ENCODE measurements around the gene FGF1. TPM values are rescaled to one million over a fixed set of nuclear protein-coding genes. Genes with fewer than 3 reads are reported as not detected.

Gene FGF1
- total and polyA plus RNA-seq, 2 of the 4 experiments (the other 2 are of a cell fraction): 7.6 to 7.7 TPM

DNA sequence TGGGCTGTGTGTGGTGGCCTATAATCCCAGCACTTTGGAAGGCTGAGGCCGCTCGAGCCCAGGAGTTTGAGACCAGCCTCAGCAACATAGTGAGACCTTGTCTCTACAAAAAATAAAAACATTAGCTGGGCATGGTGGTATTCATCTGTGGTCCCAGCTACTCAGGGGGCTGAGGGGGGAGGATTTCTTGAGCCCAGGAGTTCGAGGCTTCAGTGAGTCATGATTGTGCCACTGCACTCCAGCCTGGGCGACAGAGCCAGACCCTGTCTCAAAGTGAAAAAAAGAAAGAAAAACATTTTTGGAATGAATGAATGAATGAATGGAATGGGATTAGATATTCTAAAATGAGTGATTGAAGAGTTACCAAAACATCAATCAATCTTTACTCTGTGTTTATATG lies 85.8 kb downstream of the FGF1 start:
- Histone ChIP-seq H3K4me1 (ENCODE audit: control insufficient read depth, insufficient read depth, low read length) (peaks cover 15% of the 10 kb centered on the region), H3K14ac (replicated peaks; ENCODE audit: low read depth, low read length) (no peak overlapping the region; the same call in 1 of the 2 replicates), H2BK120ac (ENCODE audit: low read depth, low read length) (peak overlapping the region; percentile 45; the same call in 1 of the 2 replicates), H3K9me1 (ENCODE audit: insufficient read depth, low read length) (peaks cover 19% of the 10 kb centered on the region), H4K5ac (ENCODE audit: low read depth, low read length) (no peak overlapping the region), H2BK5ac (ENCODE audit: low read depth, low read length, poor library complexity, severe bottlenecking) (peak overlapping the region; percentile 77), H3K27ac (ENCODE audit: insufficient read depth, low read length) (no peak overlapping the region), H3K4me2 (ENCODE audit: low read depth, low read length) (no peak overlapping the region), H3K27me3 (ENCODE audit: control insufficient read depth, insufficient read depth, low read length) (no peaks in the 10 kb centered on the region), H2AK9ac (replicated peaks; ENCODE audit: low read depth, low read length, poor library complexity) (no peak overlapping the region), H3K18ac (ENCODE audit: low read depth, low read length) (peak overlapping the region; percentile 33; the same call in 1 of the 2 replicates), H3K9me3 (ENCODE audit: control insufficient read depth, insufficient read depth, low read length) (no peaks in the 10 kb centered on the region), H2BK15ac (ENCODE audit: low read depth, low read length) (0 out of 3 replicates have a peak overlapping the region, but pooled peaks have one; percentile 67), H2AK5ac (ENCODE audit: low read depth, low read length) (0 out of 2 replicates have a peak overlapping the region, but pooled peaks have one; percentile 49), H4K91ac (ENCODE audit: insufficient read depth, low read depth, low read length) (0 out of 2 replicates have a peak overlapping the region, but pooled peaks have one; percentile 8), H3K79me1 (ENCODE audit: low read depth in 1 of 2, low read length in 2 of 2) (peaks cover 0 to 27% of the 10 kb centered on the region in 2 experiments; a peak in 2 of 4 replicates), H4K8ac (ENCODE audit: low read depth in 2 of 2, low read length in 2 of 2) (peak overlapping the region in 1 of 2 experiments; percentile 6; a peak in 1 of 4 replicates), H2BK20ac (ENCODE audit: low read depth, low read length) (peak overlapping the region; percentile 61), H3K23ac (ENCODE audit: low read depth, low read length) (no peak overlapping the region), H3K4me3 (ENCODE audit: insufficient read depth, low read depth, low read length) (no peak overlapping the region), H3K4ac (ENCODE audit: low read depth, low read length) (peak overlapping the region; percentile 58), H4K20me1 (ENCODE audit: insufficient read depth, low read length) (no peaks in the 10 kb centered on the region), H2AFZ (replicated peaks; ENCODE audit: low read length, poor library complexity) (no peak overlapping the region), H3K36me3 (ENCODE audit: control insufficient read depth, insufficient read depth, low read length) (no peaks in the 10 kb centered on the region), H3K9ac (ENCODE audit: low read depth, low read length) (no peak overlapping the region), H3K56ac (ENCODE audit: extremely low read depth, insufficient read depth, low read length) (no peak overlapping the region)
- intact Hi-C loops (cut with micrococcal nuclease): no loop called here
- ATAC-seq (ENCODE audit: low read depth) (0 out of 2 replicates have a peak, but pooled peaks have one; percentile 8), DNase-seq (no peak)
- no CpG with 5 or more reads among the region's 4 CpGs for WGBS, 2 experiments (ENCODE audit: extremely low coverage in 2 of 2, insufficient read length in 1 of 2)
- TF ChIP-seq SMC3 (IDR thresholded peaks at IDR 0.05; ENCODE audit: low read depth, low read length): no peak
- POLR2A ChIA-PET (ENCODE audit: unreplicated experiment): no interaction called here
- CTCF ChIA-PET: interaction anchor here (0.6 to 2.7 kb wide), 3 partner anchors 55 to 710 kb away, joined by 3 to 10 read pairs (median 3); no protein-coding TSS in a partner anchor
- in situ Hi-C loops (cut with MboI; ENCODE audit: low sequenced_read_pairs): loop anchor here (10.0 kb wide), 1 partner anchor 275 kb away; no protein-coding TSS in a partner anchor
- dilution Hi-C loops (cut with HindIII; ENCODE audit: low sequenced_read_pairs, unreplicated experiment): no loop called here
- BruUV-seq (replicated peaks): no TSS peak
